Fibroblast of lung (primary cell): ENCODE data around the gene GSG1L.

Experiments used
- CTCF ChIP-seq, 2 donors: IDR thresholded peaks in 1 of 2; conservative IDR thresholded peaks in 1 of 2; 1 replicate in 1 of 2; 2 replicates in 1 of 2; pipeline ENCODE4 v1.5.1; 2011 to 2012; ENCODE audit warnings: low read length in 2 of 2, control low read depth in 1 of 2, inconsistent platforms in 1 of 2, low read depth in 1 of 2, mild to moderate bottlenecking in 1 of 2
- EZH2 ChIP-seq: IDR thresholded peaks from 2 replicates; pipeline ENCODE4 v1.5.1; 2012; ENCODE audit warnings: low read length, control low read depth, mild to moderate bottlenecking; ENCODE audit errors: missing control alignments

DNA sequence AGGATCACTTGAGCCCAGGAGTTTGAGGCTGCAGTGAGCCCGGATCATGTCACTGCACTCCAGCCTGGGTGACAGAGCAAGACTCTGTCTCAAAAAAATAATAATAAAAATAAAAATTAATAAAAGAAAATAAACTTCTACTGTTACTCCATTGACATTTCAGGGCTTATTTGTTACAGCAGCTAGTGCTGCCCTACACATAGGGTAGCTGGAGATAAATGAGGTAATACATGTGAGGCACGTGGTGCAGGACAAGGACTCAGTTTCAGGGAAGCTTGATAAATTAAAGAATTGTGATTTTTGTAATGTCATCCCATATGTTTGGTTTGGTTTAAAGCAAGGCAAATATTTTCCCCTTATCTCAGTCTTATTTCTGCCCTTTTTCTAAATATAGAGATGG lies 80.3 kb downstream of the GSG1L start:
- TF ChIP-seq CTCF (conservative IDR thresholded peaks at IDR 0.05 in 1 of 2, IDR thresholded peaks at IDR 0.05 in 1 of 2; ENCODE audit: low read depth in 1 of 2, low read length in 2 of 2) (no peak), EZH2 (no peak)
